Measurements from ENCODE around the gene LBX1.

Gene LBX1

GRCh38 chr10:101244321-101245050, 15.2 kb upstream of the LBX1 start:
- no peak for DNase-seq (ENCODE audit: low spot score)

GRCh38 chr10:101241840-101242707, 12.8 kb upstream of the LBX1 start:
- DNase-seq (ENCODE audit: low spot score) = no peak

GRCh38 chr10:101238732-101239105, 9.5 kb upstream of the LBX1 start:
- no peak for DNase-seq (ENCODE audit: low spot score)

- DNase-seq (ENCODE audit: low spot score) = no peak
Measured at GRCh38 chr10:101237982-101238731, 8.9 kb upstream of the LBX1 start.

- no peak for DNase-seq (ENCODE audit: low spot score)
Measured at GRCh38 chr10:101237081-101237981, 8.1 kb upstream of the LBX1 start.

GRCh38 chr10:101236376-101237080, 7.3 kb upstream of the LBX1 start:
- no peak for DNase-seq (ENCODE audit: low spot score)

GRCh38 chr10:101235766-101236165, 6.5 kb upstream of the LBX1 start:
- DNase-seq (ENCODE audit: low spot score) = no peak

- DNase-seq (ENCODE audit: low spot score) = no peak
Measured at GRCh38 chr10:101234333-101234732, 5.1 kb upstream of the LBX1 start.

GRCh38 chr10:101233863-101234262, 4.6 kb upstream of the LBX1 start:
- DNase-seq (ENCODE audit: low spot score) = no peak

- no peak for DNase-seq (ENCODE audit: low spot score)
Measured at GRCh38 chr10:101233443-101233842, 4.2 kb upstream of the LBX1 start.

GRCh38 chr10:101231912-101232689, 2.8 kb upstream of the LBX1 start:
- DNase-seq (ENCODE audit: low spot score) = no peak

GRCh38 chr10:101231092-101231491, 1.8 kb upstream of the LBX1 start:
- DNase-seq (ENCODE audit: low spot score) = no peak

- DNase-seq (ENCODE audit: low spot score) = no peak
Measured at GRCh38 chr10:101230183-101230917, 1.1 kb upstream of the LBX1 start.

GRCh38 chr10:101228966-101229265, 347 bp downstream of the LBX1 start:
- DNase-seq (ENCODE audit: low spot score) = no peak

GRCh38 chr10:101228153-101228965, 904 bp downstream of the LBX1 start:
- DNase-seq (ENCODE audit: low spot score) = no peak

GRCh38 chr10:101227429-101228152, 1.7 kb downstream of the LBX1 start:
- DNase-seq (ENCODE audit: low spot score) = no peak

- DNase-seq (ENCODE audit: low spot score) = no peak
Measured at GRCh38 chr10:101226491-101227428, 2.5 kb downstream of the LBX1 start.

Data from left forelimb (tissue), 1 donor.